Activated T-helper 9 cell treated with anti-CD3 and anti-CD28 coated beads, Interleukin-2, amount 50 U/mL, for 16 hours (primary cell): Measurements from ENCODE around the gene FARSB.
"Not testable (repeated sequence)": the region's sequence is repeated elsewhere in the genome, so short reads cannot be mapped to it uniquely, and the experiment has no call there.

Experiments used
- DNase-seq: peaks from one replicate; pipeline ENCODE4 v3.0.0-alpha.2; 2020; ENCODE audit warnings: low read depth

FARSB gene

DNA sequence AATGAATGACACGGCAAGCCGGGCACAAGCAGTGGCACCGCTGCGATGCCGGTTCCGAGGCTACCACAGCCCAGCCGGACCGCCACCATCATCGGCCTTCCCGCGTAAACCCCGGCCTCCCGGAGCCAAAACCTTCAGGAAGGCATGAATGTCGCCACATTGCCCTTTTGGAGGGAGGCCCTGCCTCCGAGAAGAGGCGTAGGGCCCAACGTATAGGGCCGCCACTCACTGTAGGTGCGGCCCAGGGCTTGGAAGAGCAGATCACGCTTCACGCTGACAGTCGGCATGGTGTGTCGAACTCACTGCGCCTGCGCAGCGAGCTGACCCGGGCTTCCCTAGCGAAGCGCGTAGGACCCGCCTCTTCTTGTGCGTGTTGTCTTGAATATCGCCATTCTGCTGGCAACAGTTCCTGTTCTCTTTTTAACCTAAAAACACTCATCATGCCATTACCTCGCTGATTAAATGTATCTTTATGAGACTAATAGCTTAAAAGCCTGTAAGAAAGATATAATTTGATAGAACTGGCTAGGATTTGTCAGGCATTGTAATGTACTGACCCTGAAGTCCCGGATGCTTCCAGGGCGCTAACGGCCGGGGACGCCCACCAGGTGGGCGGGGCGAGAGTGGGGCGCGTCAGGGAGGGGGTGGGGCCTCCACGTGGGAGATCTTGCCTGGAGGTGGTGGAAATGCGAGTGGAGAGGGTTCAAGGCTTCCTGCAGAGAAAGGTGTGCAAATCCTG is at the start of gene FARSB:
FARSB (minus strand) TSS at position 306 of the 739 bp plus-strand sequence; CDS start at position 287, 19 bp downstream.
- DNase-seq: peak; percentile 87

DNA sequence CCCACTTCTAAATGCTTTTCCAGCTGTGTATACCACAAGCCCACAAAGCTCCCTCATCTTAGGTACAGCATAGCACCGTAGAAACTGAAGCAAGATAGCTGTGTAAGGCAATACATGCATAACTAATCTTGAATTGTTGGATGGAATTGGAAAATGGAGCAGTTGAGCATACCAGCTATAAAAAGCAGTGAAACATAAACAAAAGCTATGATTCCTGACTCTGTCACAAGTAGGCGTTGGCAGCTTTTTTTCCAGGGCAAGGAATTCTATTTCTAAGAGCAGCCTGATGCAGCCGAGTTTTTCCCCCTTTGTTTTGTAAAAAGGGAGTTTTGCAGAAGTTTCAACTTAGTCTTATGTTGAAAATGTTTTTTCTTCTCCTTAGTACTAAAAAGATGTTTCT is 48.0 kb upstream of the FARSB start:
- no peak for DNase-seq

DNA sequence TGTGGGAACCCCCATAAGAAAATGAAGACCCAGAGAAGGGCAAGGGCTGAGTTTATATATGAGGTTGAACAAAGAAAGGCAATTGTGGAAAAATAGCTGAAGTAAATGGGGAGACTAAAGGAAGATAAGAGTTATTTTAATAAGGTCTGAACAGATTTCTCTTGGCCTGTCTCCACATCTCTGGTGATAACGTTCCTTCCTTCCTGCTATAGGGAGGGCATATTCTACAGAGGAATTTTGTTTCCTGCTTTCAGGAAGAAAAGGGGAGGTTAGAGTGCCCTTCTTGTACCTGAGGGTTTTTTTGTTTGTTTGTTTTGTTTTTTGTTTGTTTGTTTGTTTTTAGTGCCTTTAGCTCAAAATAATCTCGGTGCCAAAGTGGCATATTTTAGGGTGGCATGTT is 47.2 kb upstream of the FARSB start:
- no peak for DNase-seq

DNA sequence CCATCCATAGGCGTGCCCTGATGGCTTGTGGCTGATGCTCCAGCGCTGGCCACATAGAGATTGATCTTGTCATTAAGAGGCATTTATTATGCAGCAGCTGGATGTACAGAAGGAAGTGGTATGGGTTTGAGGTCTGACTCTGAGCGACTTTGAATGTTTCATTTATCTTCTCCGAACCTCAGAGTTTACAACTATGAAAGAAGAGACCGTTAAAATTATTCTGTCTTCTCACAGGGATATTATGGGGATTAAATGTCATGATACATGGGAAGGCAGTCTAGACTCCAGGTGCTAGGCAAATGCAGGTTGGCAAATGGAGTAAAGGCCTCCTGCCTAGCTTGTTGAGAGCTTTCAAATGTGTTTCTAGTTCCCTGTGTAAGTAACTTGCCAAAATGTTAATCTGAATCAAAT is 45.8 kb upstream of the FARSB start:
- DNase-seq: no peak

DNA sequence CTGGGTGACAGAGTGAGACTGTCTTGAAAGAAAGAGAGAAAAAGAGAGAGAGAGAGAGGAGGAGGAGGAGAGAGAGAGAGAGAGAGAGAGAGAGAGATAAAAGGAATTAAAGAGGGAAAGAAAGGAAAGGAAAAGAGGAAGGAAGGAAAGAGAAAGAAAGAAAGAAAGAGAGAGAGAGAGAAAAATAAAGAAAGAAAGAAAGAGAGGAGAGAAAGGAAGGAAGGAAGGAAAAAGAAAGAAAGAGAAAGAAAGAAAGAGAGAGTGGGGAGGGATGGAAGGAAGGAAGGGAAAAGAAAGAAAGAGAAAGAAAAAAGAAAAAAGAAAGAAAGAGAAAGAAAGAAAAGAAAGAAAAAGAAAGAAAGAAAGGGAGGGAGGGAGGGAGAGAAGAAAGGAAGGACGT is 45.3 kb upstream of the FARSB start:
- no peak for DNase-seq

DNA sequence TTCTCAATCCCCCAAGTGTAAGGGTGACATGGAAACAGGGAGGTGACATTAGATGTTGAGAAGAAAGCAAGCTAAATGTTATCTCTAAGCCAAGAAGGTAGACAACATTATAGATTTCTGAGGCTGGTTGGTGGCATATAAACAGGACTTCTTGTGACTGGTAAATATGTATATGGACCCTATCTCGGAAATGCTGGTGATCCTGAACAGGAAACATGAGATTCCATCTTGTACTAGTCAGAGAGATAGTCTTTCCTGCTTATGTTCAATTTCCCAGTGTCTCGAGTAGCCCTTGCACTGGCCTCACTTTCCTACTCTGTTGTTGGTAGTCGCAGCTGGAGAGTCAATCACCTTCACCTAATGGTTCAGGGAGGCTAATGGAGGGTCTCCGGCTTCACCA is 42.4 kb upstream of the FARSB start:
- no peak for DNase-seq

DNA sequence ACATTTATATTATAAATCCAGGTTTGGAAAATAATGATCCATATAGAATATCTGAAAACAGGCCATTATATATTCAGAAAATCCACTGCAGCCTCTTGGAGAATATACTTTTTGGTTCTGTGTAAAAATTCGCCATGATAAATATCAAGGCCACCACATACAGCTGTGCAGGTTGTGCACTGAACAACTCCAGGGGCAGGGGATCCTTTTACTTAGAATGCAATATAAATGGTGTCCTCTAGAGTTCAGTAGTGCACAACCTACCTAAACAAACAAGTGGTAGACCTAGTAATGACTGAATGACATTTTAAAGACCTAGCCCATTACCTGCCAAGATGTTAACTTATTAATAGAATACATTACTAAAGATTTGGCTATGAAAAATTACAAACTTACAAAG is 37.9 kb upstream of the FARSB start:
- no peak for DNase-seq

DNA sequence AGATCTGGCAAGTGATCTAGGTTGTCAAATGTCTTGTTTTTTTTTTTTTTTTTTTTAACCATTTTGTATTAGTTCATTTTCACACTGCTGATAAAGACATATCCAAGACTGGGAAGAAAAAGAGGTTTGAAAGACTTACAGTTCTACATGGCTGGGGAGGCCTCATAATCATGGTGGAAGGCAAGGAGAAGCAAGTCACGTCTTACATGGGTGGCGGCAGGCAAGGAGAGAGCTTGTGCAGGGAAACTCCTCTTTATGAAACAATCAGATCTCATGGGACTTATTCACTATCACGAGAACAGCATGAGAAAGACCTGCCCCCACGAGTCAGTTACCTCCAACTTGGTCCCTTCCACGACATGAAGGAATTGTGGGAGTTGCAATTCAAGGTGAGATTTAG is 37.5 kb upstream of the FARSB start:
- DNase-seq: not testable (repeated sequence)

DNA sequence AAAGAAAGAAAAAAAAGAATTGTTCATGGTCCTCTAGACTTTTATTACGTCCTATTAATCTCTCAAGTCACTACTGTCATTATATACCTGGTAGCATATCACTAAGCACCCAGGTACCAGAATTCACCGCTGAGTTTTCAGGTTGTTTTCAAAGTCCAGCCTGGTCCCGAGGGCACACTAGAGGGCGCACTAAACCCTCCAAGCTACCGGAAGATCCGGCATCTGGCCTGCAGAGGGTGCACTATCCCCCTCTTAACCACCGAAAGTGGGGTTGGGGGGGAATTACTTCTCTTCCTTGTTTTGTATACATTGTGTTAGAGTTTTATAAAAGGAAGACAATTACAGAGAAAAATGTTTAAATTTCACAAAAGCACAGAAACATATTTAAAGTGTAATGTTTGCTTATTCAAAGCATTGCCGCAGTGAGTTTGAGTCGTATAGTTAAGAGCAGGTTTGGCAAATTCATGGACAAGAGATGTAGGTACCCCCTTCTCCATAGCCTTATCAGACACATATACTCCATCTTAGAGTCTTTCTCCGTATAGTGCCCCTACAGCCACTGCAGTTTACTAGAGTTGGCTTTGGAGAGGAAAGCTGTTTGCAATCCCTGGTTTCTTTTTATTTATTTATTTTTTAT is 34.8 kb upstream of the FARSB start:
- peak; percentile 43 for DNase-seq

DNA sequence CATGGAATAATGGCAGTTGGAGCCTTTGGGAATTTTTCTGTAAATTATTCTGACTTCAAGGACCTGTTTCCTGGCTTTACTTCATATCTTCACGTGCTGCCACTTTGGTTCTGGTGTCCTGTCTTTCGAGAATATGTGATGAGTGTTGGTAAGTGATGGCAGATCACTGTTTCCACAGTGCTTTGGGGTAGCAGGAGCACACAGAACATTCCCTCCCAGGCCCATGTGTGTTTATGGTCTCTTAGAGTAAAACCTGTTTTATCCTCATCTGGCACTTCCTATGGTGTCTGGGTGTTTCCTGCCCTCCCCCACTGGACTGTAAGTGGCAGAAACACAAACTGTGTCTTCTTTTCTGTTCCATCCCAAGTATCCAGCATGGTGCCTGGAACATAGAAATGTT is 33.4 kb upstream of the FARSB start:
- no peak for DNase-seq

DNA sequence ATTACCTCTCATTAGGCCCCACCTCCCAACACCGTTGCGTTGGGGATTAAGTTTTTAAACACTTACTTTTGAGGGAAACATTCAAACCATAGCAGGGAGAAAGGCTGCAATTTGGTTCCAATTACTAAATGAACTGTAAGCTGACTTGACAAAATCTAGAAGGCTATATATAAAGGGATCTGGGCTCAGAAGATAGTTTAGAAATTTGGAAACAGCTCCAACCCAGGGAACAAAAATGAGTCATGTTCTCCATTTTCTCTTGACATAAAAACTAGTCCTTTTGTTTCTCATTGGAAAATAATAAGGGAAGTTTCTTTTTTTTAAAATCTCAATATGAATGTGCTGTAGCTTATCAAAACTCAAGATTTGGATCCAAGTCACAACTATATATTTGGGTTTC is 33.0 kb upstream of the FARSB start:
- DNase-seq: no peak

DNA sequence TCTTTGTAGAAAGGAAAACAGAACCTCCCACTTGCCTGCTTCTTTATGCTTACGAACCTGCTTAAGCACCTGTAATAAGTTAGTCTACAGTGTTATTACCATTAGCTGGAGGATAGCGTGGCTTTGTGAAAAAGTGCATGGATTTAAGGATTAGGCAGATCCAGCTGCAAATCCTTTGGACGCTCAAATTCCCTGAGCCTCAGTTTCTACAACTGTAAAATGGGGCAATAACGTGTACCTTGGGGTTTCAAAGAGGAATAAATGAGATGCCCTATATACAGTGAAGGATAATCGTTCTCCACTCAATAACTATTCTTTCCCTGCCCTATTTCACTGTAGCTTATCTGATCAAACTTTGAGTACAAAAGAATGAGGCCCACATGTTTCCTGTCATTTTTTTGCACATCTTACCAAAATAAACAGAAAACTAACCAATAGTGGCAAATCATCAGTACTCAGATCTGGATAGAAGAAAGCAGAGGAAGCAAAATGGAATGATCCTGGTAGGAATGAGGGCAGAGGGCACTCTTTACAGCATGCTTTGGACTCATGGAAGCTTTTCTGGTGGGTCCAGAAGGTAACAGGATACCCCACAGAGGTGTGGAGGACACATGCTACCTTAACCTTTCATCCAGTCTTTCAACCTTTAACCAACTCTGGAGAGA is 30.3 kb upstream of the FARSB start:
- no peak for DNase-seq

DNA sequence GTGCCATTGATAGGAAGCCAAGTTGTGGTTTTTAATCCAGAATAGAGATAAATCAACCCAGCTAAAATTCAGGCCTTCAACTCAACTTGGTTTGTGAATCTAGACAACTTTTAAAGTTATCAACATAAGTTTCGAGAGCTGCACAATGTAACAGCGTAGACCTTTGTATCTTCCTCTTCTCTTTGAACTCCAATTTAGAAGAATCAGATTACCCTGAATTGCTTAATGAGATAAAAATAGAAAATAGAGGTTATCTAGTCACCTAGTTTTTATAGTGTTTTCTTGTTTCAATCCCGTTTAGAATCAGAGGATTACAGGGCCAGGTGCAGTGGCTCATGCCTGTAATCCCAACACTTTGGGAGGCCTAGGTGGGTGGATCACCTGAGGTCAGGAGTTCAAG is 27.9 kb upstream of the FARSB start:
- DNase-seq: no peak

DNA sequence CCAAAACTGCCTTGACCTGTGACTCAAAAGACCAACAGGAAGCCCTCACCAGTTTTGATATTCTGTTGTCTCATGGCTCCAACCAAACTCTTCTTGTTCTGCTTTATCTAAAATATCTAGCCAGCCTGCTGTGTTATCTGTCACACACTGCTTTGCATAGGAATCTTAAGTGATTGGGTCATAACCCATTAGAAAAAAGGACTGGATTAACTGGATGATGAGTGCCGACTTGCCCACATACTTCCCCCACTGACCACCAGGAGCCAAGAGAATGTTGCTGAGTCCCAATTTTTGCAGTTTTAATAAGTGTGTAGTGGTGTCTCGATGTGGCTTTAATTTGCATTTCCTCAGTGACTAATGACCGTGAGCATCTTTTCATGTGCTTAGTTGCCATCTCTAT is 22.1 kb upstream of the FARSB start:
- DNase-seq: no peak

DNA sequence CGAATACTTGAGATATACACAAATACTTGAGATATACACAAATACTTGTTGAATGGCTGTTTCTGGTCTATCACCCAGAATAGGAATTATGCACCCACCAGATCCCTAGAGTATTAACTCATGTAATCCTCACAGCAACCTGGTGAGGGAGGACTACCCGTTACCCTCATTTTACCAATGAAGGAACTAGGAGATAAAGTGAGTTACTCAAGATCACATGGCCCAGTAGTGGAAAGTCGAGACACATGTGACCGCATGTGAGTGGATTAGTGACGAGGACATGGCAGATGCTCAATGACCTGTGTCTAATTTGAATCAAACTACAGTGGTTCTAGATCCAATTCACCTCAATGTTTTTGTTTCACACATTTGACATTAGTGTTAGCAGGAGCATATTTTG is 18.0 kb upstream of the FARSB start:
- no peak for DNase-seq

DNA sequence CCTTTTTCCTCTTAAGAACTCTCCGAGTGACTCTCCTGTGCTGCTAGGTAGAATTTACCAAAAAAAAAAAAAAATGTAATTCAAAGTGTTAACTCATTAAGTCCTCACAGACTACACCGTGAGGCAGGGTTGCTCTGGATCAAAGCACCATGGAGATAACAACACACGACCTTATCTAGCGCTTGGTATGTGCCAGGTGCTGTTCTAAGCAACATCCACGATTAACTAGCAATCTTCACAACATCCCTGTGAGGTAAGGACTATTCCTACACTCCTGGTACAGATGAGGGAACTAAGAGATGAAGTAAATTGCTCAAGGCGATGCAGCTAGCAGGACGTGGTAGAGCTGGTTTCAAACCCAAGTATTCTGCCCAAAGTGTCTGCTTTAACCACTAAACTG is 17.4 kb upstream of the FARSB start:
- DNase-seq: no peak

DNA sequence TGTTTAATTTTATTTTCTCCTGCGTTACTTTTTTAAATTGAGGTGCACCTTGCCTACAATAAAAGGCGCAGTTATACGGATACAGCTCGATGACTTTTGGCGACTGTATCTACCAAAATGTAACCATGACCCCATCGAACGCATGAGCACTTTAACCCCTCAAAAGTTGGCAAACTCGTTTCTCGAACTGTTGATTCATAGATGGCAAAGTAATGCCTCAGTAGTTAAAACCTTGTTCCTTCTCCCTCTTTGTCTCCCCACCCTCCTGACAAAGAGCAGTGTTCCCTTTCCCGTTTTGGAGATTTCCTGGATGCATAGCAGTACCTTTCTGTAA is 16.1 kb upstream of the FARSB start:
- no peak for DNase-seq

DNA sequence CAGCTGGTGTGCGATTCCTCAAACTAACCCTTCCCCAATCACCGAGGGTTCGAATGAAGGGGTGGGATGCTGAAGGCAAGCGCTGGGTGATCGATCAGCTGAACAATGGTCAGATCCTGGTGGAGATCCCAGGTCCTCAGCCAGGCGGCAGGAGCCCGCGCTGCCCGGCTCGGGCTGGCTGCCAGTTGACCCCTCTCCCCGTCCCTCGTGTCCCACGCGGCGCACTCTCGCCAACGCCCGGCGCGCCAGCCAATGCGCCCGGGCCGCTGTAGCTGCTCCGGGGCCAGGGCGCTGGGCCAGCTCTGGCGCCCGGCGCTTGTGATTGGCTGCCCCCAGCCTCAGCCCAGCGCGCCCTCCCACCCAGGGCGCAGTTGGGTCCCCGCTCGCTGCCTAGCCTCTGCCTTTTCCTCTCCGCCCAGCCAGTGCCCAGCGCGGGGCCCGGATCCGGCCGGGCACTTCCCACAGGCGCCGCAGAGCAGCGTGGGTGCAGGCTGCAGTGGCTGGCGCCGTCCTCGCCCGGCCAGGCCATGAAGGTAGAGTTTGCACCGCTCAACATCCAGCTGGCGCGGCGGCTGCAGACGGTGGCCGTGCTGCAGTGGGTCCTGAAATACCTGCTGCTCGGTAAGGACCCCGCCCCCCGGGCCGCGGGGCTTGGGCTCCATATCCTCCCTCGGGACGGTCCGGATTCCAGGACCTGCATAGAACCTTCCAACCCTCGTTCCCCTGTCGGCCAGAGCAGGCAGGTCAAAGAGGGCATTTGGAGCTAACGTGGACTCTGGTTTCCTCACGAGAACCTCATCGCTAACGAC is 15.6 kb upstream of the FARSB start, which contains the start of gene MOGAT1:
MOGAT1 (plus strand) TSS at position 400 of the 809 bp plus-strand sequence; CDS start at position 528, 128 bp downstream.
- DNase-seq: no peak

DNA sequence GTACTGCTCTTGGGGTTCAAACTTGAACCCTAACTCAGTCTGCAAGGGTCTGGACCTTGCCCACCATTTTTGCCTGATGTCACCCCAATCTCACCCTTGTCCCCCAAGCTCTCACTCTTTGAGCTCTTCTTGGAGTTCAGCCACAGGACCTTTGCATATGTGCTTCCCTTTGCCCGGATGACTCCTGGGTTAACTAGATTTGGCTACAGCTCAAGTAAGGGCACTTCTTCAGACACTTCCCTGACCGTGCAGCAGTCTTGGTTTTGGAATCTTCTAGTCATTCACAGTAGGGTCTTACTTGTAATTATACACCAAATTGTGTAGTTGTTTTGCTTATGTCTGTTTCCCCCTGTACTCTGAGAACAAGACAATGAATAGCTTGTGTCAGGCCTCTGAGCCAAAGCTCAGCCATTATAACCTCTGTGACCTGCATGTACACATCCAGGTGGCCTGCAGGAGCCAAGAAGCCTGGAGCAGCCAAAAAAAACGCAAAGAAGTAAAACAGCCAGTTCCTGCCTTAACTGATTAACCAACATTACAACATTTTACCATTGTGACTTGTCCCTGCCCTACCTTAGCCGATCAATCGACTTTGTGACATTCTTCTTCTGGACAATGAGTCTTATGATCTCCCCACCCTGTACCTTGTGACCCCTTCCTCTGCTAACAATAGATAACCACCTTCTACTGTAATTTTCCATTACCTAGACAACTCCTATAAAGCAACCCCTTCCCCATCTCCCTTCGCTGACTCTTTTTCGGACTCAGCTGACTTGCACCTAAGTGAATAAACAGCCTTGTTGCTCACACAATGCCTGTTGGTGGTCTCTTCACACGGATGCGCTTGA is 14.5 kb upstream of the FARSB start:
- DNase-seq: no peak

DNA sequence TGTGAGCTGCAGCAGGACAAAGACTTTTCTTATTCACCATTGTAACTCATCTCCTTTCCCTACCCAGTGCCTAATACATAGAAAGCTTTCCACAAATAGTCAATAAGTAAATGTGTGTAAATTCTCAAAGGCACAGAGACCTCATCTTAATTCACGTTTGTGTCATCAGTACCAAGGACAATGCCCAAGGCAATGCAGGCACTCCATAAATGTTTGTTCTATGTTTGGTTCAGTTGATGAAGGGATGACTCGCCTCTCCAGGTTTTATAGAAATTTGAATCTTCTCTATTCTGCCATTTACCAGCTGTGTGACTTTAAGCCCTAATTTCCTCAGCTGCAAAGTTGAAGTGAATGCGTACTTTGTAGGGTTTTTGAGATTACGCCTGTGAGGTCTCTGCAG is 13.5 kb upstream of the FARSB start:
- no peak for DNase-seq

DNA sequence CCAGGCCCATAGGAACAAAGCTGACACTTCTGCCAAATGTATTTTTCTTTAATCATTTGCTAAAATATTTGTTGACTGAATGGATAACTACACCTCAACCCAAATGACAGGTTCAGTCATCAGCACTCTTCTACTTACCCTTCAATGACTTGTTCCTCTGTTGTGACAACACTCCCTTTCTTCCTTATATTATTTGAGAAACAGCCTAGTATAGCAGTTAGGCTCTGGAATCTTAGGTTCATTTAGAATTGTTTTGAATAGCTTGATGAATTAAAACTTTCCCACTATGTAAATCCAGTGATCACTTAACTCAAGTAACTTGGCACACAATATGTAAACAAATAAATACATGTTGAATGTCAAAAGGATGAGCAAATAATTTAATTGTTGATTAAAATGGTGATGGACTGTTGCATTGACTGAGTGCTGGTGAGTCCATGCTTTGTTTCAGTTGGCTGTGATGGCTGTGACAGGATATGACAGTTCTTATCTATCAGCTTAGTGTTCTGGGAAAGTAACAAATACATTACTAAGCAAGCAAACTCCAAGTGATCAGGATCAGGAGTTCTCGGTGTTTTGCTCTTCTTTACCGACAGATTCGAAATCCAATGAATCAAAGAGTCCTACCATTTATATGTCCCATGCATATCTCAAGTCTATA is 12.7 kb upstream of the FARSB start:
- DNase-seq: no peak
